Stimulated activated CD8-positive, alpha-beta memory T cell treated with anti-CD3 and anti-CD28 coated beads, Interleukin-12 subunit alpha, Interleukin-12 subunit beta, amount 100 ng/mL, for 1 hour (primary cell): ENCODE data around the gene APOO.

Source experiments
- DNase-seq: peaks from one replicate; pipeline ENCODE4 v3.0.0-alpha.2; 2020; ENCODE audit warnings: low read depth

Gene APOO

DNA sequence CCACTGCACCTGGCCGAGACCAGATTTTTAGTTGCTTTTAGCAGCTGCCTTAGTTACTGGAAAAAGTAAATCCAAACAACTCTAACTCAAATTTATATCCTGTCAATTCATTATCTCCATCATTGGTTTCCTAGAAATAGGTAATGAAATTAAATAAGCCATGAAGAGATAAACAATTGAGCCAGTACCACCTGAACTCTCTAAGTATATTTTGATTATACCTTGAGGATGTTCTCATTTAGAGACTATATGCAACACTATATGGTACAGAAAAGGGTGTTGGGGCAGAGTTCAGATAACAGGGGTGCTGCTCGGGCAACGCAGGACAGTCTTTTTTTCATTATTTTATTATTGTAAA lies 89.8 kb downstream of the APOO start:
- DNase-seq = no peak

DNA sequence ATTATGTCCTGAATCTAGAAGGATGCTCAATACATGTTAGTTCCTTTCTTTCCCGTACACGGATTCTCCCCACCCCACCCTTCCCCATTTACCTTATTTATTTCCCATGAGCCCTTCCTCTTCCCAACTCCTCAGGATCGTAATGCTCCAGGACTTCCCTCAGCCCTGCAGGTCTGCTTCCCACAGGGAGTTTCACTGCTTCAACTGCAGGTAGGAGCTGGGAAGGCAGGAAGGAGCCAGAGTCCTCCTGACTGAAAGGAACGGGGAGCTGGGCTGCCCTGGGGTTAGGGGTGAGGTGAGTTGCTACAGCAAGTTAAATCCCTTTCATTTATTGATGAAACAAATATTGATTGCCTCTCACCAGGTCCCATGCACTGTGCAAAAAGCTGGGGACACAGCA lies 91.6 kb downstream of the APOO start:
- no peak for DNase-seq

DNA sequence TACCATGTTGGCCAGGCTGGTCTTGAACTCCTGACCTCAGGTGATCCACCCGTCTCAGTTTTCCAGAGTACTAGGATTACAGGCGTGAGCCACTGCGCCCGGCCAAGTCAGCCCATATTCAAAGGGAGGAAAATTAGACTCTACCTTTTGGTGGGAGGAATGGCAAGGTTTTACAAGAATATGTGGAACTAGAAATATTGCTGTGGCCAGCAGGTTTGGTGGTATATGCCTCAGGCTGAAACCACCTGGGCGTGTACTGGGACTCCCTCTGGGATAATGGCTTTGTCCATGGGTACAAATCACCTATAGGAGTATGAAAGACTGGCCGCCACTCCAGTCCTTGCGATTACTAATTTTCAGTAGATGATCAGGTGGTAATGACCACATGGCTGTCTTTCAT lies 92.4 kb downstream of the APOO start:
- no peak for DNase-seq

DNA sequence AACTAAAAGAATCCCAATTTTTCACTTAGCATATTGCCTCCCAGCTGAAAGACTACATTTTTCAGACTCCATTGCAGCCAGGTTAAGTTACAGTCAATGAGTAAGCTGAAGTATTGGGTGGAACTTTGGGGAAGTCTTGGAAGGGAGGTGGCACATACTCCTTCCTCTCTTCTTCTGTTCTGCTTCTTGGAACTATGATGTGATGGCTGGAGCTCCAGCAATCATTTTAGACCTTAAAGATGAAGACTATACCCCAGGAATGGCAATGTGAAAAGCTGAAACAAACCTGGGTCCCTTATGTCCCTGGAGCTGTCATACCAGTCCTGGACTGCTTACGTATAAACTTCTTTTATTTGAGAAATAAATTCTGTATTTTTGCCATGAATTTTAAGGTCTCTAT lies 93.9 kb downstream of the APOO start:
- no peak for DNase-seq

DNA sequence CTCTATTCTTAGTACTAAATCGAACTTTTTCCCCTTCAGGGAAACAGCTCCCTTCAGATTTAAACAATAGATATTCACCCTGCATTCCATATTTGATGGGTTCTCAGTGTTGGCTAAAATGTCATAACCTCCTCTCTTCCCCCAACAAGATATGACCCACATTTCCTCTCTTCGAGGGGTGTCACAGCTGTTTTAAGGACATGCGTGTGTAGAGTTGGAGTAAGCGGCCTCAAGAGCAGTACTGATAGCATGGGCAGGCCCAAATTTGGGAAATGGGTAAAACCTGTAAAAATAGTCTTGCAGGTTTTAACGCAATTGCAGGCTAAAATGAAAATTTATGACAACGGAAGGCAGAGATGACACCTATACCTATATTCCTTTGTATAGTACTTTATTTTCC lies 96.1 kb downstream of the APOO start:
- no peak for DNase-seq

DNA sequence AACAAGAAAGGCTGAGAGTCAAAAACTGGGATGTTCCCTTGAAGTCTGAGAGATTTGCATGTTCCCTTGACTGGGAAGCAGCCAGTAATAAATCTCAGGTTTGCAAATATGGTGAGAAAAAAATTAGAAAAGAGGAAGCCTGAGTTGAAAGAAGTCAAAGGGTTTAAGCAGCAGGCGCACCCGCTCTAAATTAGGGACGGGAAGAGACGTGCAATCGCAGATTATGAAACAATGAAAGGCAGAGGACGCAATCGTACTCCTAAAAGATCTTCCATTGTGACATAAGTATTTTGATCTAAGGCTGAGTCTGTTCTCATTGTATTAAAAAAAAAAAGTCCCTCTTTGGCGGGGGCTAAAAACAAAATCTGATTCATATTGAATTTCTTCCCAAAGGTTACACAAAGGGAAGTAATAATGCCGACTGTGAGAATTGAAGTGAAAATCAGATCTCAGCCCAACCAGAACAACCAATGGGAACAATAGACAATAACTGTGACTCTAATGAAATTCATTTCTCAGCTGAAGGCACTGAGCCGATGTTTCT lies 96.6 kb downstream of the APOO start:
- DNase-seq = no peak

DNA sequence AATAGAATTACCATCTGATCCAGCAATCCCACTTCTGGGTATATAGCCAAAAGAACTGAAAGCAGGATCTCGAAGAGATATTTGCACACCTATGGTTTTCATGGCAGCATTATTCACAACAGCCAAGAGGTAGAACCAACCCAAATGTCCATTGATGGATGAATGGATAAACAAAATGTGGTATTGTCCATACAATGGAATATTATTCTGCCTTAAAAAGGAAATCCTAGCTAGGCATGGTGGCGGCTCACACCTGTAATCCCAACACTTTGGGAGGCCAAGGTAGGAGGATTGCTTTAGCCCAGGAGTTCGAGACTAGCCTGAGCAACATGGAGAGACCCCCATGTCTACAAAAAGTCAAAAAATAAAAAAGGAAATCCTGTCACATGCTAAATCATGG lies 97.5 kb downstream of the APOO start:
- no peak for DNase-seq

DNA sequence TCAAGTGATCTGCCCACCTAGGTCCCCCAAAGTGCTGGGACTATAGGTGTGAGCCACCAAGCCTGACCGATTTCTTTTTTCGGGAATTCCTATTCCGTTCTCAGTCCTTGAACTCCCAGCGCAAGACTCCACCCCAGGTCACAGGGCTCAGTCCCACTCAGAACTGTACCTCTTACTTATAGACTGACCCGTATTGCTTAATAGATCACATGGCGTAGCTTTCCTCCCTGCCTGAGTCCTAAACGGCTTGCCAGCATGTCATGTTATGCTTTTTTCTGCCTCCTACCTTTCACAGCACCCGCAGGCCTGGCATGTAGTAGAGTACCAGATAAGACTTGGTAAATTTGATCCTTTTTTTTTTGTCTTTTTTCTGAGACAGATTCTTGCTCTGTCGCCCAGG lies 102.3 kb downstream of the APOO start:
- no peak for DNase-seq

DNA sequence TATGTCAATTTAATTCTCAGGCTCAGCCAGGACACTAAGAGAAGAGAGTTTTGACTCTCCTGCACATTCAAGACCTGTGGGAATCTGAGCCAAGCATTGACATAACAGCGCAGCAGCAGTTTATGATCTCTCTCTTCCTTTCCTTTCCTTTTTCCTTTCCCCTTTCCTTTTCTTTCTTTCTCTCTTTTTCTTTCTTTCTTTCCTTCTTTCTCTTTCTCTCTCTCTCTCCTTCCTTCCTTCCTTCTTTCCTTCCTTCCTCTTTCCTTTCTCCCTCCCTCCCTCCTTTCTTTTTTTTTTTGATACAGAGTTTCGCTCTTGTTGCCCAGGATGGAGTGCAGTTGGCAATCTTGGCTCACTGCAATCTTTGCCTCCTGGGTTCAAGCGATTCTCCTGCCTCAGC lies 103.2 kb downstream of the APOO start:
- no peak for DNase-seq

DNA sequence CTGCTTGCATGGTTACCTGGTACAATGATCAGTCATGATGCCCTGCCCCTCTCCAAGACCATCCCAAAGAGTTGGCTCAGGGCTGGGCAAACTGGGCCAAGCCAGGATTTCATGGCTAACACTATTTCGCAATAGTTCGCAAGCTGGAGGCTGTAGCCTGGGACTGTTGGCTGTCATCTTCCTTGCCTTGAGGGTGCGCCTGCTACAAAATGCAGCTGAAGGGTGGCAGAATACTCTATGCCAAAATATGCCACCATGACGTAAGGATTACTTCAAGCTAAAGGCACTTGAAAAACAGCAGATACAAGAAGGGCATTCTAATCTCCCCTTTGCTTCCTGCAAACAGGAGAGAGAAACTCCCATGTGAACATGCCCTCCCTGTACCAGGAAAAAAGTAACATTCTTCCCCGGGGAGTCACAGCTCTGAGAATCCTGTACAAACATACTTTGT lies 103.8 kb downstream of the APOO start:
- DNase-seq = no peak

DNA sequence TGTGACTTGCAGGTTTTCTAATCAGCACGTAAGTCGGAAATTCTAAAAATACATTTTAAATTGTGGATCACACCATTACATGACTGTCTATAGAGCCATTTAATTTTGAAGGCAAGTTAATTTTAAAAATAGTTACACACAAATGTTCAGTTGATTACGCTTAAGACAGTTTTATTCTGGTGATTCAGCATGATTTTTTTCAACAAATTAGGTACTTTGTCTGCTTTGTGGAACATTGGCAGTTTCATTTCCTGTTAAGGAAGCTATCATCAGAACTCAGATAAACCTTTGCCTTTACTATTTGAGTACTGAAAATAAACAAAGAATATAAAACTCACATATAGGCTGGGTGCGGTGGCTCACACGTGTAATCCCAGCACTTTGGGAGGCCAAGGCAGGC lies 105.3 kb downstream of the APOO start:
- no peak for DNase-seq

DNA sequence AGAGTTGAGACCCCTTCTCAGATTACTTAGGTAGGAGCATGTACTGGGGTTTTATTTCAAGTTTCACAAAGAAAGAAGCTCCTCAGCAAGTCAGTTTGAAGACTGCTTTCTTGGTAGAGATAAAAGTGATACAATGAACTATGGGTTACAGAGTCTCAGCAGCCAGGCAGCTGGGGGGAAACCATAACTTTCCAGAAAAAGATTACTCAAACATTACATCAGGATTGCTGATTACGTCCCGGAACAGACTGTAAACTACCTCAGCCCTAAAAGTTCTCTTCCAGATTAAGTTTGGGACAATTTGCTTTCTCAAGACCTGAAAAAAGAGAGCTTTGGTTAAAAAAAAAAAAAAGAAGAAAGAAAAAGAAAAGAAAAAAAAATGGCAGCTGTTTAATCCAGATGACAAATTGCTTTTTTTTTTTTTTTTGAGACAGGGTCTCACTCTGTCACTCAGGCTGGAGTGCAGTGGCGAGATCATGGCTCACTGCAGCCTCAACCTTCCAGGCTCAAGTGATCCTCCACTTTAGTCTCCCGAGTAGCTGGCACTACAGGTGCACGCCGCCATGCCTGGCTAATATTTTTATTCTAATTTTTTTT lies 108.2 kb downstream of the APOO start:
- DNase-seq = no peak

DNA sequence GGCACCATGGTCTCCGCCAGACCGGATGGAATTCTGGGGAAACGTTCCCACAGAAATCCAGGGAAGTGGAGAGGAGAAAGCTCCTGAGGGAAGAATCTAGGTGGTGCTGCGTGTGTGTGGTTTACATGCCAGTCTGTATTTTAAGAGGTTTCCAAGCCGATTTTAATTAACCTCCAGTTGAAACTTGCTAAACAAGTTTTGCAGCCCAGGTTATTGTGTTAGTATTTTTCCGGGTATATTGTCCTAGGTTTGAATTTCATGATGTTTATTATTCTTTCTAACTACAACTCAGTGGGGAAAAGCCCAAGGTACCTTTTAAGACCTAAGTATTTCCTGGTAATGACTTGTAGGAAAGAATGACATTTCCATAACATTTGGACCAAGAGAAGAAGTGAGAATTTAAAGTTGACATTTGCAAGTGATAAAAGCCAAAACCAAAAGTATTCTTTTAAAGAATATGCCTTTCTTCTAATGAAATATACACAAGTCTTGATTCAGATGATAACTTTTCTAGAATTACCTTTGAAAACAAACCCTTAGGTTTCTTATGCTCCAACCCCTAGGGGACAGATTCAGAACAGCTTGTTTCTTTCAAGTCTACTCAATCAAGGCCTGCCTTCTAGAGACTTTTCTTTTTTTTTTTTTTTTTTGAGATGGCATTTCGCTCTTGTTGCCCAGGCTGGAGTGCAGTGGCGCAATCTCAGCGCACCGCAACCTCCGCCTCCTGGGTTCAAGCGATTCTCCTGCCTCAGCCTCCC lies 110.2 kb downstream of the APOO start:
- DNase-seq = no peak

DNA sequence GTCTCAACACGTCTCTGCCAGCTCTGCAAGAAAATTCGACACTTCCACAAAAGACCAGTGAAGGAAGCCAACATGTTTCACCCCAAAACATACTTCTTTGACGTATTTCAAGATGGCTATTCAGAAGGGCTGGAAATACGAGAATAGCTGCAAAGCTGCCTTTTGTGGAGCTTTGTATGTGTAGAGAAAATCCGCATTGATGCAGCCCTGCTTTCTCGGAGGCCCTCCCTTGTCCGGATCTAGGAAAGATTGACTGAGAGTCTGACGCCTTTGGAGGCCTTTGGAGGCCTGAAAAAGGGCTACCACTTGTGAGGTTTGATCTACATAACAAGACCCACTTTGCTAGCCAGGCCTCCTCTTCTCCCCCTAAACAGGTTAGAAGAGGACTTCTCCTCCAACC lies 112.5 kb downstream of the APOO start:
- DNase-seq = no peak

DNA sequence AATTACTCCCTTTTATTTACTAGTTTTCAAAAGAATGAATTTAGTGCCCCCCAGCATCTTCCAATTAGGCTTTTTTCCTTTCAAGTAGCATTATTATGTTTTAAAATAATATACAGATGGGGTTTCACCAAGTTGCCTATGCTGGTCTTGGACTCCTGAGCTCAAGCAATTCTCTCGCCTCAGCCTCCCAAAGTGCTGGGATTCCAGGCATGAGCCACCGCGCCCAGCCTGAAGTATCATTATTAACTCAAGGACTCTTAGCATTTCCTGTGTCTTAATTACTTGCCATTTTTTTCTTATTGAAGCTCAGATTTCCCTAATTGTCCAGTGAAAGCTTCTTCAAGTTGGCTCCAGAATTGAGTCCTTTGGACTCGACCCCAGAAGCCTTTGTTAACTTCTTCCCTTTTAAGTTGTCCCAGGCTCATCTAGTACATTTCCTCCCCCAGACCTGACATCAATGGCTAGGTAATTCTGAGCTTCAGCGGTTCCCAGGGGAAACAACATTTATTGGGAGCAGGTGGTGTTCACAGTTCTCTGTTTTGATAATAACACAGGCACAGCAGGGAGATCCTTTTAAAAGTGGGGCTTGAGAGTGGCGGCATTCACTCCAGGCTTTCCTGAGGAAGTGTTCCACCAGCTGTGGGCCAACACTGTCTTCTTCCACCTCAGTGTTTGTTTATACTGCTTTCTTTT lies 114.7 kb downstream of the APOO start:
- no peak for DNase-seq

DNA sequence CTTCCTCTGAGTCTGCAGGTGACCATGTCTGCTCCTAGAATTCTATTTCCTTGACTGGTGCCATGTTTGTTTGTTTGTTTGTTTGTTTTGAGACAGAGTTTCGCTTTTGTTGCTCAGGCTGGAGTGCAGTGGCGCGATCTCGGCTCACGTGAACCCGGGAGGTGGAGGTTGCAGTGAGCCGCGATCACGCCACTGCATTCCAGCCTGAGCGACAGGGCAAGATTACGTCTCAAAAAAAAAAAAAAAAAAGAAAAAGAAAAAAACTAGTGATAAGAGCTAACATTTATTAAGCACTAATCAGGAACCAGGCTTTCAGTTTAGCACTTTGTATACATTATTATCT lies 117.6 kb downstream of the APOO start:
- no peak for DNase-seq

DNA sequence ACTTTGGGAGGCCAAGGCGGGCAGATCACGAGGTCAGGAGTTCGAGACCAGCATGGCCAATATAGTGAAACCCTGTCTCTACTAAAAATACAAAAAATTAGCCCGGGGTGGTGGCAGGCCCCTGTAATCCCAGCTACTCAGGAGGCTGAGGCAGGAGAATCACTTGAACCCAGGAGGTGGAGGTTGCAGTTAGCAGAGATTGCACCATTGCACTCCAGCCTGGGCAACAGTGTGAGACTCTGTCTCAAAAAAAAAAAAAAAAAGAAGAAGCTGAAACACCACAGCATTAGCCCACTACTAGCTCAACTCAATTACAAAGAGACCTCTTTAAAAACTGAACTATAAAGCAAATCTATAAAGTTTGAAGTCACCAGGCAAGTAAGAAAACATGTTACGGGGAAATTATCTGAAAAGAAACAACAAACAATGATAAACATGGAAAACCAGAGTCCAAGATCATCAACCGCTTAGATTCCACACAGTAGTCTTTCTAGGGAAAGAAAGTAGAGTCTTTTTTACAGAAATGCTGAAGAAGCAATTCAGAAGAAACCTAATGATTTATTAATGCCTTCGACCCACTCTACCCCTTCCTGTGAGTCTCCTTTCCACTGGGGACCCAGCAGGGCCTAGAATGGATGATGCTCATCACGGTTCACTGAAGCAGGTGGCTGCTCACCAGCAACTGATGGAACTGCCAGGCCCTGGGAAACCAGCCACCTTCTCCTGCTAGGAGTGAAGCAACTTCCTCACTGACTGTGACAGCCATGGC lies 118.2 kb downstream of the APOO start:
- no peak for DNase-seq

DNA sequence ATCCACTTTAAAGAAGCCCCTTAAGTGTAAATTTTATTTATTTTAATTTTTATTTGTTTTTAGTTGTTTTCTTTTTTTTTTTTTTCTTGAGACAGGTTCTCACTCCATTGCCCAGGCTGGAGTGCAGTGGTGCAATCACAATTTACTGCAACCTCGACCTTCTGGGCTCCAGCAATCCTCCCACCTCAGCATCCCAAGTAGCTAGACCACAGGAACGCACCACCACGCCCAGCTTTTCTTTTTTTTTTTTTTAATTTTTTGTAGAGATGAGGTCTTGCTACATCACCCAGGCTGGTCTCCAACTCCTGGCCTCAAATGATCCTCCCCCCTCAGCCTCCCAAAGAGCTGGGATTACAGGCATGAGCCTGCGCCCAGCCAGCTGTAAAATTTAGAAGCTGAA lies 118.8 kb downstream of the APOO start:
- DNase-seq = no peak

DNA sequence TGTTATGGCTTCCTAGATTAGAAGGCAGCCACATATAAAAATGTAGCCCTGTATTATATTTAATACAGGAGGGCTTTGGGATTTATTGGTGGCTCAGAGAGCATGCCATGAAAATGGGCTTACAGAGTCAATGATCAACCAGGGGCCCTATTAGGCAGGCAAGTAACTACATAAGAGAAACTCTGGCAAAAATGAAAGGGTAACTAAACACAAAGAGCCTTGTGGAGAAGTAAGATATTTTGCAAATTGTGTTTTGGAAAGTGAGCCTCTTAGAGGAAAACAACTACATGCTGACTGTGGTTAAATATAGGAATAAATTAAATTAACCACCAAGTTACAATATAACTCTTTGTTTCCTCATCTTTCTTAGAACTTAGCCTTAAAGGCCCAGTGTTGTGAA lies 119.2 kb downstream of the APOO start:
- no peak for DNase-seq

DNA sequence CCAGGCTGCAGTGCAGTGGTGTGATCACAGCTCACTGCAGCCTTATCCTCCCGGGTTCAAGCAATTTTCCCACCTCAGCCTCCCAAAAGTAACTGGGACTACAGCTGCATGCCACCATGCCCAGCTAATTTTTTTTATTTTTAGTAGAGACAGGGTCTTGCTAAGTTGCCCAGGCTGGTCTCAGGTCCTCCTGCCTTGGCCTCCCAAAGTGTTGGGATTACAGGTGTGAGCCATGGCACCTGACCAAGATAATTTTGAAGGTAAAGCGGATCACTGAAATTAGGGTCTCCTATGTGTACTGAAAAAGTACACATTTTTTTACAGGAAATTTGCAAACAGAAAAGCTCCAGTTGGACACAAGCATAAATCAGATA lies 120.0 kb downstream of the APOO start:
- no peak for DNase-seq

DNA sequence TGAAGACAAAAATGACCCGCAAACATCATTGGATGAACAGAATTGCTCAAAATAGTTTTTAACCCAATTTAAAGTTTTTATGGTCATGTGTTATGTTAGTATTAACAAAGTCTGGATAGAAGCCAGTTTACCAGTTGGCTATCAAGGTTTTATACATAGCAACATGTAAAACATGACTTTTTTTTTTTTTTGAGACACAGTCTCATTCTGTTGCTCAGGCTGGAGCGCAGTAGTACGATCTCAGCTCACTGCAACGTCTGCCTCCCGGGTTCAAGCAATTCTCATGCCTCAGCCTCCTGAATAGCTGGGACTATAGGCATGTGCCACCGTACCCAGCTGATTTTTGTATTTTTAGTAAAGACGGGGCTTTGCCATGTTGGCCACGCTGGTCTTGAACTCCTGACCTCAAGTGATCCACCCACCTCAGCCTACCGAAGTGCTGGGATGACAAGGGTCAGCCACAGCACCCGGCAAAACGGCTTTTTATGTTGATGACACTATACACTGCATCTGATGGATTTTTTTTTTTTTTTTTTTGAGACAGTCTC lies 121.4 kb downstream of the APOO start:
- no peak for DNase-seq

DNA sequence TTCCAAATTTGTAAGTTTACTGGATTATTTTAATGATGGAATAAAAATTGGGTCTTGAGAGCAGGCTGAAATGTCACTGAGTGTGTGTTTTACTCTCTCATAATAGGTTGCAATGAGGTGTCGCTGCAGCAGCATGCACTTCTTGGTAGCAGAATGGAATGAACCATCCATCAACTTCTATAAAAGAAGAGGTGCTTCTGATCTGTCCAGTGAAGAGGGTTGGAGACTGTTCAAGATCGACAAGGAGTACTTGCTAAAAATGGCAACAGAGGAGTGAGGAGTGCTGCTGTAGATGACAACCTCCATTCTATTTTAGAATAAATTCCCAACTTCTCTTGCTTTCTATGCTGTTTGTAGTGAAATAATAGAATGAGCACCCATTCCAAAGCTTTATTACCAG lies 122.2 kb downstream of the APOO start:
- DNase-seq = no peak
